Neural progenitor cell (in vitro differentiated cells): ENCODE measurements around the gene GPR101. TPM values are rescaled to one million over a fixed set of nuclear protein-coding genes. Genes with fewer than 3 reads are reported as not detected.

Experiments used
- DNase-seq: peaks from one replicate; pipeline ENCODE4 v3.0.0-alpha.2; 2016; ENCODE audit warnings: low spot score
- H2AFZ ChIP-seq: fragments of 200-600 bp; sonication (generic); replicated peaks from 2 replicates; pipeline ENCODE4 v1.6.1; 2016; ENCODE audit warnings: antibody characterized with exemption
- H3F3A ChIP-seq: fragments of 200-600 bp; sonication (generic); 2 replicates; pipeline ENCODE4 v1.6.1; 2016; ENCODE audit warnings: antibody characterized with exemption, low read depth
- H3K27ac ChIP-seq: fragments of 200-600 bp; sonication (generic); 2 replicates; pipeline ENCODE4 v1.5.1; 2016; ENCODE audit warnings: mild to moderate bottlenecking
- H3K27me3 ChIP-seq: fragments of 200-600 bp; sonication (generic); 2 replicates; pipeline ENCODE4 v1.6.1; 2016; ENCODE audit warnings: mild to moderate bottlenecking, moderate library complexity
- H3K36me3 ChIP-seq: fragments of 200-600 bp; sonication (generic); 2 replicates; pipeline ENCODE4 v1.5.1; 2016
- H3K4me1 ChIP-seq: fragments of 200-600 bp; sonication (generic); 2 replicates; pipeline ENCODE4 v1.6.1; 2016; ENCODE audit warnings: mixed run types
- H3K4me2 ChIP-seq: fragments of 200-600 bp; sonication (generic); 2 replicates; pipeline ENCODE4 v1.6.1; 2016
- H3K4me3 ChIP-seq: fragments of 200-600 bp; sonication (generic); 2 replicates; pipeline ENCODE4 v1.5.1; 2016
- H3K79me2 ChIP-seq: fragments of 200-600 bp; sonication (generic); 2 replicates; pipeline ENCODE4 v1.6.1; 2016; ENCODE audit warnings: low read depth
- H3K9ac ChIP-seq: fragments of 200-600 bp; sonication (generic); 2 replicates; pipeline ENCODE4 v1.6.1; 2016
- H3K9me3 ChIP-seq: fragments of 200-600 bp; sonication (generic); 2 replicates; pipeline ENCODE4 v1.5.1; 2016; ENCODE audit warnings: low read depth
- H4K20me1 ChIP-seq: fragments of 200-600 bp; sonication (generic); 2 replicates; pipeline ENCODE4 v1.6.1; 2016; ENCODE audit warnings: low read depth
- H3K27ac Mint-ChIP-seq: 3 replicates; pipeline ENCODE4 v1.8.0; 2021; ENCODE audit warnings: mixed read lengths
- H3K27me3 Mint-ChIP-seq: 2 replicates; pipeline ENCODE4 v1.8.0; 2022; ENCODE audit warnings: low read depth, mild to moderate bottlenecking, inconsistent platforms, moderate library complexity, mixed read lengths; ENCODE audit not compliant: insufficient read depth
- H3K36me3 Mint-ChIP-seq: 3 replicates; pipeline ENCODE4 v1.8.0; 2021; ENCODE audit warnings: mixed read lengths
- H3K4me1 Mint-ChIP-seq: 3 replicates; pipeline ENCODE4 v1.8.0; 2021; ENCODE audit warnings: mixed read lengths
- H3K4me3 Mint-ChIP-seq: 3 replicates; pipeline ENCODE4 v1.8.0; 2021; ENCODE audit warnings: mild to moderate bottlenecking, moderate library complexity, mixed read lengths
- H3K9me3 Mint-ChIP-seq: 3 replicates; pipeline ENCODE4 v1.8.0; 2020; ENCODE audit warnings: mixed read lengths
- EZH2 ChIP-seq: fragments of 200-600 bp; sonication (generic); IDR thresholded peaks from 2 replicates; pipeline ENCODE4 v1.6.1; 2017; ENCODE audit warnings: antibody characterized with exemption, mild to moderate bottlenecking, moderate library complexity
- EZH2phosphoT487 ChIP-seq: fragments of 200-600 bp; sonication (generic); IDR thresholded peaks from 2 replicates; pipeline ENCODE4 v1.6.1; 2017; ENCODE audit warnings: antibody characterized with exemption
- total RNA-seq: library from RNA; depleted of rRNA; stranded (reverse); fragments of >200 nt; gene quantifications from 2 replicates; pipeline ENCODE4 v1.2.3, GENCODE V29; 2015; ENCODE audit warnings: low replicate concordance
- TF ChIP-seq, protein P1 (sequence below): fragments of 200-600 bp; sonication (generic); IDR thresholded peaks from 2 replicates; pipeline ENCODE4 v1.5.1; 2017; ENCODE audit warnings: antibody characterized with exemption, mild to moderate bottlenecking

The GPR101 gene
- total RNA-seq, 1 donor from 2014 or later = not detected

- Histone ChIP-seq H3K9me3 (no peaks in the 10 kb centered on the region), H3K79me2 (no peaks in the 10 kb centered on the region), H3K27ac (no peak overlapping the region), H3K4me3 (no peak overlapping the region), H2AFZ (no peak overlapping the region), H3K4me2 (no peak overlapping the region), H3K36me3 (no peaks in the 10 kb centered on the region), H3K27me3 (peaks cover 27% of the 10 kb centered on the region), H3K9ac (no peak overlapping the region), H3K4me1 (no peaks in the 10 kb centered on the region), H3F3A (no peaks in the 10 kb centered on the region), H4K20me1 (no peaks in the 10 kb centered on the region)
- Mint-ChIP-seq H3K27me3 (peaks cover 5% of the 10 kb centered on the region), H3K4me3 (no peak overlapping the region), H3K9me3 (no peaks in the 10 kb centered on the region), H3K27ac (no peak overlapping the region), H3K4me1 (peaks cover 16% of the 10 kb centered on the region), H3K36me3 (no peaks in the 10 kb centered on the region)
- TF ChIP-seq EZH2phosphoT487 = no peak
- TF ChIP-seq, protein P1, sequence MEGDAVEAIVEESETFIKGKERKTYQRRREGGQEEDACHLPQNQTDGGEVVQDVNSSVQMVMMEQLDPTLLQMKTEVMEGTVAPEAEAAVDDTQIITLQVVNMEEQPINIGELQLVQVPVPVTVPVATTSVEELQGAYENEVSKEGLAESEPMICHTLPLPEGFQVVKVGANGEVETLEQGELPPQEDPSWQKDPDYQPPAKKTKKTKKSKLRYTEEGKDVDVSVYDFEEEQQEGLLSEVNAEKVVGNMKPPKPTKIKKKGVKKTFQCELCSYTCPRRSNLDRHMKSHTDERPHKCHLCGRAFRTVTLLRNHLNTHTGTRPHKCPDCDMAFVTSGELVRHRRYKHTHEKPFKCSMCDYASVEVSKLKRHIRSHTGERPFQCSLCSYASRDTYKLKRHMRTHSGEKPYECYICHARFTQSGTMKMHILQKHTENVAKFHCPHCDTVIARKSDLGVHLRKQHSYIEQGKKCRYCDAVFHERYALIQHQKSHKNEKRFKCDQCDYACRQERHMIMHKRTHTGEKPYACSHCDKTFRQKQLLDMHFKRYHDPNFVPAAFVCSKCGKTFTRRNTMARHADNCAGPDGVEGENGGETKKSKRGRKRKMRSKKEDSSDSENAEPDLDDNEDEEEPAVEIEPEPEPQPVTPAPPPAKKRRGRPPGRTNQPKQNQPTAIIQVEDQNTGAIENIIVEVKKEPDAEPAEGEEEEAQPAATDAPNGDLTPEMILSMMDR = no peak
- TF ChIP-seq EZH2 = no peak
- DNase-seq = no peak
These were observed 24.7 kb upstream of the GPR101 start for GRCh38 chrX:137058339-137059127.

DNA sequence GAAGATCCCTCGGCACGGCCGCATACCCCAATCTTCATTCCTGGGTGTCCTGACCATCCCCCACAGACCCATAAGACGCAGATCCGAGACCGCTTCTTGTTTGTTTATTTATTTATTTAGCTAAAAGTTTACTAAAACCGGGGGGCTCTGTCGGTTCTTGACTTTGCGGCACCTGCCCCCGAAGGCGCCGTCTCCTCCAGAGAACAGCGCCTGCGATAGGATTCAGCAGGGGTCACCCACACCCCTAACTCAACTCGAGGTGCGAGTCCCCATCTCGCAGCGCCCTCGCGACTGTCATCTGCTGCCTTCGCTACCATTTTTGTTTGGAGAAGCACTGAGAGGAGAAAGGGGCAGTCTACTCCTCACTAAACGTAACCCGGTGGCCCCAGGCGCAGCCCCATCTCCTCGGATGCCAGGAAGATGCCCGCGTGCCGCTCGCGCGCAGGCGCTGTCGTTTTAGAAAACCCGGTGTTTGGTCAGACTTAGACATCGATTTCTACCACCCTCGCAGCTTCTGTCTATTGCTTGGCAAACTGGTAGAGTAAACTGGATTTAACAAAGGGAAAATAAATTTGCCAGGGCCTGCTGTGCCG is 18.9 kb upstream of the GPR101 start:
- Histone ChIP-seq H3K36me3 (no peaks in the 10 kb centered on the region), H3K27me3 (peaks cover 80% of the 10 kb centered on the region), H3K79me2 (no peaks in the 10 kb centered on the region), H3K9ac (no peak overlapping the region), H3K4me1 (no peaks in the 10 kb centered on the region), H2AFZ (no peak overlapping the region), H4K20me1 (no peaks in the 10 kb centered on the region), H3F3A (no peaks in the 10 kb centered on the region), H3K4me2 (peak overlapping the region; percentile 72), H3K9me3 (no peaks in the 10 kb centered on the region), H3K27ac (no peak overlapping the region), H3K4me3 (peak overlapping the region; percentile 48)
- H3K27me3 Mint-ChIP-seq = peaks cover 10% of the 10 kb centered on the region
- H3K4me3 Mint-ChIP-seq = peak overlapping the region; percentile 88
- DNase-seq = peak; percentile 39
- H3K36me3 Mint-ChIP-seq = no peaks in the 10 kb centered on the region
- TF ChIP-seq EZH2 = peak; percentile 35
- TF ChIP-seq EZH2phosphoT487 = no peak
- peak overlapping the region; percentile 61 for H3K27ac Mint-ChIP-seq
- H3K9me3 Mint-ChIP-seq = peaks cover 7% of the 10 kb centered on the region
- peaks cover 13% of the 10 kb centered on the region for H3K4me1 Mint-ChIP-seq

DNA sequence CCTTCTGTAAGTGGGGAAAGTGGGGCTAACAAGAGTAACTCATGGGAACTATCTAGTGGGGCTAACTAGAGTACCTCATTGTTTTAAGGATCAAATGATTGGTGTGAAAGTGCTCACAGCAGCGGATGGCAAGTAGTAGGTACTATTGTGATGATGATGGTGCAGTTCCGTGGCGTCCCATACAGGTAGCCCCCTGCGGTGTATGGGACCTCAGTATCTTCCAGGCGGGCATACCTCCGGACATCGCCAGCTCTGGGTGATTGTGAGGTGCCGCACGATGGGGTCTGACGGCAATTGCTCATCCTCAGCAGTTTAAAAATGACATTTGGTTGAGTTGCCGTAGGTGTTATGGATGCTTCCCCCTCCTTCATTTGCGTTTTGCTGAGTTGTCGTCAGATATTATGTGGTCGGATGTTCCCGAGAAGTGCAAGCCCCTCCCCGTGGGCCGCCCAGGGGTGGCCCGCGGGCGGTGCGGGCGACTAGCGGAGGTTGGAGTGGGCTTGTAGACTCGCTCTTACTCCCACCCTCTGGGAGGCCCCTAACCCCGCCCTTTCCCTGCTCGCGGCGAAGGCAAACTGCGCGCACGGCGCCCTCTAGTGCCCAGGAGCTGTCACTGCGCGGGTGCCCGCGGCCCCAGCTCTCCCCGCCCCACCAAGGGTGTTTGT is 18.3 kb upstream of the GPR101 start:
- Histone ChIP-seq H3K9ac (no peak overlapping the region), H3K4me1 (no peaks in the 10 kb centered on the region), H3K4me2 (peak overlapping the region; percentile 72), H3F3A (no peaks in the 10 kb centered on the region), H4K20me1 (no peaks in the 10 kb centered on the region), H3K27me3 (peaks cover 80% of the 10 kb centered on the region), H3K79me2 (no peaks in the 10 kb centered on the region), H3K27ac (no peak overlapping the region), H3K4me3 (peak overlapping the region; percentile 48), H3K9me3 (no peaks in the 10 kb centered on the region), H3K36me3 (no peaks in the 10 kb centered on the region), H2AFZ (no peak overlapping the region)
- Mint-ChIP-seq H3K27me3 (peaks cover 10% of the 10 kb centered on the region), H3K4me1 (peaks cover 13% of the 10 kb centered on the region), H3K4me3 (peak overlapping the region; percentile 88), H3K9me3 (peaks cover 7% of the 10 kb centered on the region), H3K36me3 (no peaks in the 10 kb centered on the region), H3K27ac (peak overlapping the region; percentile 61)
- TF ChIP-seq EZH2 = no peak
- TF ChIP-seq, protein P1 = peak; percentile 76
- TF ChIP-seq EZH2phosphoT487 = no peak
- DNase-seq = peak; percentile 77
